ENCODE measurements around the gene LACC1. TPM values are rescaled to one million over a fixed set of nuclear protein-coding genes. Genes with fewer than 3 reads are reported as not detected.
A peak's percentile ranks its signal among the peaks of the same experiment; 100 is the strongest.

Gene LACC1
- total and polyA plus RNA-seq, 2 of the 13 experiments (the other 11 are each of a cell fraction or from before 2014, with no cell fraction given): 0.92 to 1.7 TPM

DNA sequence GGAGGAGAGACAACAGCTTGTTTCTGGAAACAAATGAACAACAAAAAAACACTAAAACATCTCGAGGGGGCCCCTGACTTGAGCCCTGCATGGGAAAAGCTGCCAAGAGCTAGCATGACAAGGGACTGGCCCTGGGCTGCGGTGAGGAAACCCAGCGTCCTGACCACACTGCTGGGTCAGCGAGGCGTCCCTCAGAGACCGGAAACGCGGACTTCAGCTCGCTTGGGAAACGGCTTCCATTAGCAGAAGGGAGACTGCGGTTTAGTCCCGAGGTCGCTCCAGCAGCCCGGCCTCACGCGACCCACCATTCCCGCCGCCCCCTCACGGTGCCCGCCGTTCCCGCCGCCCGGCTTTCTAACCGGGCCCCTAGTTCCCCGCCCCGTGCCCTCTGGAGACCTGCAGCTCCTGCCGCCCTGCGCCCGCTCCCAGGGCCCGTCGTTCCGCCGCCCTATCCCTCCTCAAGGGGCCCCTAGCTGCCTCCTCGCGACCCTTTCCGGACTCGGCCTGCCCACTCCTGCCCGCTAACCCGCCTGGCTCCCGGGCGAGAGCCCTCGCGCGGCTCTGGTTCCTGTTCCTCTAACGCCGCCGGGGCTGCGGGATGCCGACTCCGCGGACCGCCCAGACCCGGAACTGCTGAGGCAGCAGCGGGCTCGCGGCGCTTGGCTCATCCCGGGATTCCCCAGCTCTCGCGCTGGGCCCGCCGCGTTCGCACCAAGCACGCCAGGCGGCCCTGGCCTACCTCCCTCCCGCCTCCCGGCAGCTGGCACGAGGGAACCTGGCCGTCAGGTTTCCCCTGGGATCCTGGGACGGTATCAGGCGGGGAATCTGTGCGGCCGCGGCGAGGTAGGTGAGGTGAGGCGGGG lies 581 bp upstream of the LACC1 start, which contains the start of gene CCDC122 (continued):
- TF ChIP-seq FOXO4 (CRISPR knock-in tag; conservative IDR thresholded peaks at IDR 0.05): 0 out of 2 replicates have a peak, but pooled peaks have one; percentile 89
- TF ChIP-seq ZNF331 (CRISPR knock-in tag; IDR thresholded peaks at IDR 0.05): no peak
- TF ChIP-seq U2AF2 (IDR thresholded peaks at IDR 0.05; ENCODE audit: low read depth, low read length): no peak
- TF ChIP-seq ZNF251 (CRISPR knock-in tag; IDR thresholded peaks at IDR 0.05): no peak
- TF ChIP-seq, protein P1, sequence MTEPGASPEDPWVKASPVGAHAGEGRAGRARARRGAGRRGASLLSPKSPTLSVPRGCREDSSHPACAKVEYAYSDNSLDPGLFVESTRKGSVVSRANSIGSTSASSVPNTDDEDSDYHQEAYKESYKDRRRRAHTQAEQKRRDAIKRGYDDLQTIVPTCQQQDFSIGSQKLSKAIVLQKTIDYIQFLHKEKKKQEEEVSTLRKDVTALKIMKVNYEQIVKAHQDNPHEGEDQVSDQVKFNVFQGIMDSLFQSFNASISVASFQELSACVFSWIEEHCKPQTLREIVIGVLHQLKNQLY (CRISPR knock-in tag; IDR thresholded peaks at IDR 0.05): no peak
- TF ChIP-seq FOSL1 (CRISPR knock-in tag; IDR thresholded peaks at IDR 0.05; ENCODE audit: borderline replicate concordance): no peak
- TF ChIP-seq ZNF180 (CRISPR knock-in tag; IDR thresholded peaks at IDR 0.05; ENCODE audit: borderline replicate concordance, low read depth): no peak
- TF ChIP-seq, protein P2, sequence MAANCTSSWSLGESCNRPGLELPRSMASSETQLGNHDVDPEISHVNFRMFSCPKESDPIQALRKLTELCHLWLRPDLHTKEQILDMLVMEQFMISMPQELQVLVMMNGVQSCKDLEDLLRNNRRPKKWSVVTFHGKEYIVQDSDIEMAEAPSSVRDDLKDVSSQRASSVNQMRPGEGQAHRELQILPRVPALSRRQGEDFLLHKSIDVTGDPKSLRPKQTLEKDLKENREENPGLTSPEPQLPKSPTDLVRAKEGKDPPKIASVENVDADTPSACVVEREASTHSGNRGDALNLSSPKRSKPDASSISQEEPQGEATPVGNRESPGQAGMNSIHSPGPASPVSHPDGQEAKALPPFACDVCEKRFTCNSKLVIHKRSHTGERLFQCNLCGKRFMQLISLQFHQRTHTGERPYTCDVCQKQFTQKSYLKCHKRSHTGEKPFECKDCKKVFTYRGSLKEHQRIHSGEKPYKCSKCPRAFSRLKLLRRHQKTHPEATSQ (CRISPR knock-in tag; IDR thresholded peaks at IDR 0.05; ENCODE audit: borderline replicate concordance): 0 out of 2 replicates have a peak, but pooled peaks have one; percentile 82
- 0 out of 2 replicates have a peak, but pooled peaks have one; percentile 37 for TF ChIP-seq ZBTB42 (CRISPR knock-in tag; IDR thresholded peaks at IDR 0.05)
- no peak for TF ChIP-seq NFE2L1 (CRISPR knock-in tag; IDR thresholded peaks at IDR 0.05; ENCODE audit: borderline replicate concordance)
- TF ChIP-seq ZNF124 (CRISPR knock-in tag; IDR thresholded peaks at IDR 0.05): no peak
- TF ChIP-seq, protein P3, sequence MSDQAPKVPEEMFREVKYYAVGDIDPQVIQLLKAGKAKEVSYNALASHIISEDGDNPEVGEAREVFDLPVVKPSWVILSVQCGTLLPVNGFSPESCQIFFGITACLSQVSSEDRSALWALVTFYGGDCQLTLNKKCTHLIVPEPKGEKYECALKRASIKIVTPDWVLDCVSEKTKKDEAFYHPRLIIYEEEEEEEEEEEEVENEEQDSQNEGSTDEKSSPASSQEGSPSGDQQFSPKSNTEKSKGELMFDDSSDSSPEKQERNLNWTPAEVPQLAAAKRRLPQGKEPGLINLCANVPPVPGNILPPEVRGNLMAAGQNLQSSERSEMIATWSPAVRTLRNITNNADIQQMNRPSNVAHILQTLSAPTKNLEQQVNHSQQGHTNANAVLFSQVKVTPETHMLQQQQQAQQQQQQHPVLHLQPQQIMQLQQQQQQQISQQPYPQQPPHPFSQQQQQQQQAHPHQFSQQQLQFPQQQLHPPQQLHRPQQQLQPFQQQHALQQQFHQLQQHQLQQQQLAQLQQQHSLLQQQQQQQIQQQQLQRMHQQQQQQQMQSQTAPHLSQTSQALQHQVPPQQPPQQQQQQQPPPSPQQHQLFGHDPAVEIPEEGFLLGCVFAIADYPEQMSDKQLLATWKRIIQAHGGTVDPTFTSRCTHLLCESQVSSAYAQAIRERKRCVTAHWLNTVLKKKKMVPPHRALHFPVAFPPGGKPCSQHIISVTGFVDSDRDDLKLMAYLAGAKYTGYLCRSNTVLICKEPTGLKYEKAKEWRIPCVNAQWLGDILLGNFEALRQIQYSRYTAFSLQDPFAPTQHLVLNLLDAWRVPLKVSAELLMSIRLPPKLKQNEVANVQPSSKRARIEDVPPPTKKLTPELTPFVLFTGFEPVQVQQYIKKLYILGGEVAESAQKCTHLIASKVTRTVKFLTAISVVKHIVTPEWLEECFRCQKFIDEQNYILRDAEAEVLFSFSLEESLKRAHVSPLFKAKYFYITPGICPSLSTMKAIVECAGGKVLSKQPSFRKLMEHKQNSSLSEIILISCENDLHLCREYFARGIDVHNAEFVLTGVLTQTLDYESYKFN (CRISPR knock-in tag; conservative IDR thresholded peaks at IDR 0.05): 0 out of 2 replicates have a peak, but pooled peaks have one; percentile 9
- no peak for TF ChIP-seq ZNF20 (CRISPR knock-in tag; IDR thresholded peaks at IDR 0.05)
- TF ChIP-seq ELF1 (CRISPR knock-in tag; IDR thresholded peaks at IDR 0.05): peak; percentile 84
- peak; percentile 85 for TF ChIP-seq GABPB1 (CRISPR knock-in tag; IDR thresholded peaks at IDR 0.05)
- TF ChIP-seq BCL6 (CRISPR knock-in tag; IDR thresholded peaks at IDR 0.05): peak; percentile 67
- peak; percentile 82 for TF ChIP-seq BCL3 (CRISPR knock-in tag; IDR thresholded peaks at IDR 0.05)
- TF ChIP-seq ZNF337 (CRISPR knock-in tag; IDR thresholded peaks at IDR 0.05; ENCODE audit: borderline replicate concordance, low read depth): no peak; the same call in 1 of the 2 replicates
- no peak for TF ChIP-seq ZFP37 (CRISPR knock-in tag; IDR thresholded peaks at IDR 0.05; ENCODE audit: borderline replicate concordance)
- peak; percentile 49; the same call in 1 of the 2 replicates for TF ChIP-seq ZNF746 (CRISPR knock-in tag; IDR thresholded peaks at IDR 0.05)
- peak; percentile 45 for TF ChIP-seq ASH2L (IDR thresholded peaks at IDR 0.05; ENCODE audit: insufficient read length, low read depth, low read length)

Measured in HepG2 (cell line).